K562 (cell line): ENCODE data around the gene BRPF1. TPM values are rescaled to one million over a fixed set of nuclear protein-coding genes. Genes with fewer than 3 reads are reported as not detected.
A peak's percentile ranks its signal among the peaks of the same experiment; 100 is the strongest.

Experiments used
- ATF7 ChIP-seq: fragments of 450-650 bp; IDR thresholded peaks from 2 replicates; pipeline ENCODE4 v1.7.1; 2014; ENCODE audit warnings: mild to moderate bottlenecking, moderate library complexity
- BCLAF1 ChIP-seq, 2 experiments: fragments of 450-650 bp in 1 of 2; IDR thresholded peaks; 2 replicates each; pipeline ENCODE4 v1.6.1; 2011 to 2017; ENCODE audit warnings: low read depth in 2 of 2, antibody characterized with exemption in 1 of 2, borderline replicate concordance in 1 of 2, low read length in 1 of 2, mild to moderate bottlenecking in 1 of 2, mixed read lengths in 1 of 2; ENCODE audit not compliant: control insufficient read depth in 1 of 2
- BCOR ChIP-seq: fragments of 450-650 bp; IDR thresholded peaks from 2 replicates; pipeline ENCODE4 v1.6.1; 2016
- BRCA1 ChIP-seq, 2 experiments: fragments of 450-650 bp in 1 of 2; sonication (generic) in 1 of 2; formaldehyde crosslinking in 1 of 2; IDR thresholded peaks; 2 replicates each; pipeline versions ENCODE4 v1.5.0 to v1.6.1; 2017 to 2020; ENCODE audit warnings: mild to moderate bottlenecking in 1 of 2, missing genetic modification reagents in 1 of 2
- CREB1 ChIP-seq, 2 experiments: sonication (generic) in 1 of 2; formaldehyde crosslinking in 1 of 2; IDR thresholded peaks; 2 replicates each; pipeline versions ENCODE4 v1.6.1 to v1.8.0; 2012 to 2022; ENCODE audit warnings: inconsistent platforms in 1 of 2, mild to moderate bottlenecking in 1 of 2, missing genetic modification reagents in 1 of 2, moderate library complexity in 1 of 2
- CREM ChIP-seq: IDR thresholded peaks from 2 replicates; pipeline ENCODE4 v1.6.1; 2014; ENCODE audit warnings: antibody characterized with exemption, low read depth
- CXXC5 ChIP-seq: fragments of 250-450 bp; sonication (Bioruptor Pico); IDR thresholded peaks from 2 replicates; pipeline ENCODE4 v1.8.0; 2022; ENCODE audit warnings: inconsistent platforms, mild to moderate bottlenecking, moderate library complexity
- E2F1 ChIP-seq: sonication (generic); formaldehyde crosslinking; IDR thresholded peaks from 2 replicates; pipeline ENCODE4 v1.8.1; 2023; ENCODE audit warnings: mild to moderate bottlenecking, missing genetic modification reagents, moderate library complexity
- ELF1 ChIP-seq: fragments of 200-800 bp; sonication (Bioruptor generic); IDR thresholded peaks from 2 replicates; pipeline ENCODE4 v1.6.1; 2016; ENCODE audit warnings: missing genetic modification characterization, missing compliant biosample characterization
- FOXK2 ChIP-seq, 2 experiments: fragments of 450-650 bp; IDR thresholded peaks in 1 of 2; conservative IDR thresholded peaks in 1 of 2; 2 replicates each; pipeline ENCODE4 v1.6.1; 2016; ENCODE audit warnings: low read depth in 2 of 2, mild to moderate bottlenecking in 1 of 2
- GABPB1 ChIP-seq: sonication (generic); formaldehyde crosslinking; IDR thresholded peaks from 2 replicates; pipeline ENCODE4 v1.8.0; 2022; ENCODE audit warnings: mild to moderate bottlenecking, missing genetic modification reagents
- HMGXB4 ChIP-seq: sonication (generic); formaldehyde crosslinking; IDR thresholded peaks from 2 replicates; pipeline ENCODE4 v1.8.1; 2023; ENCODE audit warnings: mild to moderate bottlenecking, missing genetic modification reagents
- HNRNPLL ChIP-seq: fragments of 200-400 bp; formaldehyde crosslinking; IDR thresholded peaks from 2 replicates; pipeline ENCODE4 v1.6.1; 2017; ENCODE audit warnings: low read length, low read depth, mild to moderate bottlenecking; ENCODE audit not compliant: poor library complexity, severe bottlenecking
- NCOA1 ChIP-seq: fragments of 450-650 bp; IDR thresholded peaks from 2 replicates; pipeline ENCODE4 v1.6.1; 2016; ENCODE audit warnings: low read depth
- NONO ChIP-seq, 2 experiments: fragments of 200-400 bp in 1 of 2; fragments of 450-650 bp in 1 of 2; formaldehyde crosslinking in 1 of 2; IDR thresholded peaks; 2 replicates each; pipeline ENCODE4 v1.6.1; 2017; ENCODE audit warnings: low read depth in 2 of 2, mild to moderate bottlenecking in 2 of 2, moderate library complexity in 2 of 2, low read length in 1 of 2
- NRF1 ChIP-seq, 2 experiments: fragments of 450-650 bp; IDR thresholded peaks in 1 of 2; conservative IDR thresholded peaks in 1 of 2; 2 replicates each; pipeline ENCODE4 v1.6.1; 2014; ENCODE audit warnings: mild to moderate bottlenecking in 2 of 2
- PRPF4 ChIP-seq: fragments of 200-400 bp; formaldehyde crosslinking; IDR thresholded peaks from one replicate; pipeline ENCODE4 v1.6.1; 2017; ENCODE audit warnings: low read length, low read depth, mild to moderate bottlenecking; ENCODE audit not compliant: insufficient read depth, poor library complexity, severe bottlenecking
- SMC3 ChIP-seq: conservative IDR thresholded peaks from 2 replicates; pipeline ENCODE4 v1.6.1; 2011; ENCODE audit warnings: low read depth, low read length, improper control_type of control experiment; ENCODE audit not compliant: insufficient read depth
- TFAP4 ChIP-seq: sonication (generic); formaldehyde crosslinking; IDR thresholded peaks from 2 replicates; pipeline ENCODE4 v1.8.0; 2022; ENCODE audit warnings: missing genetic modification reagents, mild to moderate bottlenecking, moderate library complexity, borderline replicate concordance
- ZNF668 ChIP-seq: fragments of 250-450 bp; sonication (Bioruptor Pico); IDR thresholded peaks from 2 replicates; pipeline ENCODE4 v1.8.0; 2022; ENCODE audit warnings: mild to moderate bottlenecking, inconsistent platforms
- polyA plus RNA-seq, 8 experiments: library from polyadenylated mRNA; depleted of rRNA in 4 of 8; stranded (reverse) in 5 of 8; unstranded in 3 of 8; fragments of >200 nt; fragmentation: Nextera tagmentation in 2 of 8; fragmentation: Illumina TruSeq in 1 of 8; extraction: Ambion mirVana in 2 of 8; extraction: Trizol in 1 of 8; gene quantifications; 2 replicates each; pipeline versions ENCODE4 v1.2.1 to v1.2.3, GENCODE V29; 2011 to 2014; ENCODE audit warnings: inconsistent platforms in 1 of 8, missing spikeins in 1 of 8
- total RNA-seq, 7 experiments: library from RNA; depleted of rRNA in 6 of 7; stranded (reverse); fragments of >200 nt in 6 of 7; fragmentation: Illumina TruSeq in 2 of 7; extraction: Trizol in 2 of 7; gene quantifications; 2 replicates each; pipeline versions ENCODE4 v1.2.1 to v1.2.3, GENCODE V29; 2011 to 2021; ENCODE audit warnings: low replicate concordance in 1 of 7

Gene BRPF1
- total and polyA plus RNA-seq, 9 of the 15 experiments (the other 6 are each of a cell fraction or from before 2014, with no cell fraction given) = 1.1 to 40.2 (median 23.5) TPM

- TF ChIP-seq E2F1 (CRISPR knock-in tag) (peak; percentile 64; the same call in 1 of the 2 replicates), CXXC5 (peak; percentile 65), NONO (IDR thresholded peaks at IDR 0.05; ENCODE audit: low read depth in 2 of 2, low read length in 1 of 2) (no peak), ELF1 (peak; percentile 27; the same call in 1 of the 2 replicates), BRCA1 (IDR thresholded peaks at IDR 0.05) (no peak), BRCA1 (CRISPR knock-in tag; IDR thresholded peaks at IDR 0.05) (no peak), SMC3 (peak; percentile 44), HMGXB4 (CRISPR knock-in tag) (0 out of 2 replicates have a peak, but pooled peaks have one; percentile 53), CREB1 (IDR thresholded peaks at IDR 0.05) (peak; percentile 56), CREB1 (CRISPR knock-in tag; IDR thresholded peaks at IDR 0.05) (peak; percentile 54), BCOR (0 out of 2 replicates have a peak, but pooled peaks have one; percentile 37), HNRNPLL (no peak), ZNF668 (CRISPR knock-in tag) (no peak), PRPF4 (no peak), NRF1 (conservative IDR thresholded peaks at IDR 0.05 in 1 of 2, IDR thresholded peaks at IDR 0.05 in 1 of 2) (peak; percentile 23 to 35; a peak in 1 of 4 replicates), CREM (peak; percentile 86), ATF7 (0 out of 2 replicates have a peak, but pooled peaks have one; percentile 25), GABPB1 (CRISPR knock-in tag) (peak; percentile 64), FOXK2 (conservative IDR thresholded peaks at IDR 0.05 in 1 of 2, IDR thresholded peaks at IDR 0.05 in 1 of 2; ENCODE audit: low read depth in 2 of 2) (0 out of 4 replicates have a peak, but pooled peaks of 1 of the 2 experiments have one; percentile 45), BCLAF1 (IDR thresholded peaks at IDR 0.05; ENCODE audit: borderline replicate concordance in 1 of 2, control insufficient read depth in 1 of 2, low read depth in 2 of 2, low read length in 1 of 2) (no peak), TFAP4 (CRISPR knock-in tag) (peak; percentile 89), NCOA1 (no peak)
These were observed 4.4 kb upstream of the BRPF1 start (continued) for GRCh38 chr3:9727041-9727595.
